ENCODE measurements around the gene EXOC4.

EXOC4 gene

DNA sequence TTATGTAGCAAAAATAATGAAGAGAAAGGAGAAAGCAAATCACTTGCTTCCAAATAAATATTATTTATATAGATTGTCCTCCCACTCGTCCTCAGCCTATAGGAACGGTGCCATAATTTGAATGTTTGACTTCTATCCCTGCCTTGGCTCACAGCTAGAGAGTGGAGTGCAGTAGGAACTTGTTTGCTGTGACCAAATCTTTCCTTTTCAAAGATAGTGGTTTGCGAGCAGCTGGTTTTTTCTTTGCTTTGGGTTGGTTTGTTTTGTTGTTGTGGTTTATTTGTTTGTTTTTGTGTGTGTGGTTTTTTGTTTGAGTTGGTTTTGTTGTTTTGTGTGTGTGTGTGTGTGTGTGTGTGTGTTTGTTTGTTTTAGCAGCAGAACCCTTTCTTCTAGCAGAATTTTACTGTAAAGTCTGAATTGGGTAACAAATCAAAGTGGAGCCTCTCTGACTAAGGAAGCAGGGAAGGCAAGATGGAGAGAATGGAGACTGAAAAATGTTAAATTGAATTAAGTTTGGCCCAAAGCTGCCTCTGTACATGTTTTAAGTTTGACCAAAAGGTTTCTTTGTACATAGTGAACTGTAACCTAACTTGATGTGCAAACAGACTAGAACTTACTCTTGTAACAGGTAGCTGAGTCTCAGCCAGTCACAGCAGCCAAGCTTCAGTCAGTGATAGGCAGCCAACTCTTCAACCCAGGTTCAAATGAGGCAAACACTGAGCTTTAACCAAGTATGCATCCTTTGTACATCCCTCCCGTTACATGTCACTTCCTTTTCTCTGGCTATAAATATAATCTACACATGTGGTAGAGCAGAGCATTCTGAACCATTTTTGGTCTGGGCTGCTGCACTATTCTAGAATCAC is 724.8 kb downstream of the EXOC4 start:
- peak overlapping the region; percentile 46 to 80 (median 70) for H3K27ac Mint-ChIP-seq

GRCh38 chr7:133978502-133979295 is 725.8 kb downstream of the EXOC4 start:
- H3K4me1 Mint-ChIP-seq, result peaks cover 28% of the 10 kb centered on the region
- TF ChIP-seq, protein P1, sequence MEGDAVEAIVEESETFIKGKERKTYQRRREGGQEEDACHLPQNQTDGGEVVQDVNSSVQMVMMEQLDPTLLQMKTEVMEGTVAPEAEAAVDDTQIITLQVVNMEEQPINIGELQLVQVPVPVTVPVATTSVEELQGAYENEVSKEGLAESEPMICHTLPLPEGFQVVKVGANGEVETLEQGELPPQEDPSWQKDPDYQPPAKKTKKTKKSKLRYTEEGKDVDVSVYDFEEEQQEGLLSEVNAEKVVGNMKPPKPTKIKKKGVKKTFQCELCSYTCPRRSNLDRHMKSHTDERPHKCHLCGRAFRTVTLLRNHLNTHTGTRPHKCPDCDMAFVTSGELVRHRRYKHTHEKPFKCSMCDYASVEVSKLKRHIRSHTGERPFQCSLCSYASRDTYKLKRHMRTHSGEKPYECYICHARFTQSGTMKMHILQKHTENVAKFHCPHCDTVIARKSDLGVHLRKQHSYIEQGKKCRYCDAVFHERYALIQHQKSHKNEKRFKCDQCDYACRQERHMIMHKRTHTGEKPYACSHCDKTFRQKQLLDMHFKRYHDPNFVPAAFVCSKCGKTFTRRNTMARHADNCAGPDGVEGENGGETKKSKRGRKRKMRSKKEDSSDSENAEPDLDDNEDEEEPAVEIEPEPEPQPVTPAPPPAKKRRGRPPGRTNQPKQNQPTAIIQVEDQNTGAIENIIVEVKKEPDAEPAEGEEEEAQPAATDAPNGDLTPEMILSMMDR (IDR thresholded peaks at IDR 0.05; ENCODE audit: unreplicated experiment in 3 of 3), result no peak
- peaks cover 8% of the 10 kb centered on the region for H3K36me3 Mint-ChIP-seq (ENCODE audit: low read depth)
- no peaks in the 10 kb centered on the region for H3K9me3 Mint-ChIP-seq
- H3K4me3 Mint-ChIP-seq, result no peak overlapping the region
- H3K27me3 Mint-ChIP-seq (ENCODE audit: low read depth), result no peaks in the 10 kb centered on the region
- peak overlapping the region in 2 of 3 experiments; percentile 9 to 55 for H3K27ac Mint-ChIP-seq

More for the DNA sequence above, 724.8 kb downstream of the EXOC4 start:
- Mint-ChIP-seq H3K27me3 (ENCODE audit: low read depth) (no peaks in the 10 kb centered on the region), H3K9me3 (no peaks in the 10 kb centered on the region), H3K36me3 (ENCODE audit: low read depth) (peaks cover 8% of the 10 kb centered on the region), H3K4me3 (peak overlapping the region in 1 of 3 experiments; percentile 32), H3K4me1 (peaks cover 28% of the 10 kb centered on the region)
- TF ChIP-seq, protein P1 (IDR thresholded peaks at IDR 0.05; ENCODE audit: unreplicated experiment in 3 of 3), result no peak

- H3K27me3 Mint-ChIP-seq (ENCODE audit: low read depth), result no peaks in the 10 kb centered on the region
- TF ChIP-seq, protein P1 (IDR thresholded peaks at IDR 0.05; ENCODE audit: unreplicated experiment in 3 of 3), result no peak
- H3K4me3 Mint-ChIP-seq, result no peak overlapping the region
- H3K36me3 Mint-ChIP-seq (ENCODE audit: low read depth), result peaks cover 8% of the 10 kb centered on the region
- H3K4me1 Mint-ChIP-seq, result peaks cover 33% of the 10 kb centered on the region
- no peaks in the 10 kb centered on the region for H3K9me3 Mint-ChIP-seq
- no peak overlapping the region for H3K27ac Mint-ChIP-seq
Measured at GRCh38 chr7:133980804-133981203, 727.9 kb downstream of the EXOC4 start.

DNA sequence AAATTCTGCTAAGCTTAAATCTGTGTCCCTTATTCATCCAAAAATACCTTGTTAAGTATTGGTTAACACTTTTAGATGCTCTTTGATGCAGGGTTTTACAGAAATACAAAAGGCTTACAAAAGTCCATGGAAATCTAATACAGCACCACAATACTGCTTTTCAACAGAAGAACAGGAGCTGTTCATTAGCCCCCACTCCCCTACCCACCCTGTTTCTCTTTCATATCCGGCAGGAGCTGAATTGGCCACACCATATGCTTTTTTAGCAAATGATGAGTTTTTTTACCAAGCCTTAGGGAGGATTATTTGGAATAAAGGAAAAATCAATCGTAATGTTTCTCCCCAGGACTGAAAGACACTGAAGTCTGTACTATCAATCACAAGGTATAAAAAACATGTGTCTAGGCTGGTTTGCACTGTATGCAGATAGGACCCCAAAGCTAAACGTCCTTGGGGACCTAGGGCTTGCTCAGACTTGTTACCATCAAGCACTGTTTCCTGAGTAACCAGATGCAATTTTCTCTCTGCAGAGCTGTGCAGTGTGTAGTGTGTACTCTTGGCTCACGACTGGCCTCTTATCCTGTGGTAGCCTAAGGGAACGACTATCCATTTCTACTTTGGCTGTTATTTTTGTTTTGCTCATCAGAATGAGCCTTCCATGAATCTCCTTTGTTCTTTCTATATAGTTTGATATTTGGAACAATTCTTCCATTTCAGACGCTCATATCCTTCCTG is 731.0 kb downstream of the EXOC4 start:
- TF ChIP-seq, protein P1 (IDR thresholded peaks at IDR 0.05; ENCODE audit: unreplicated experiment in 3 of 3), result no peak
- Mint-ChIP-seq H3K4me1 (peaks cover 12% of the 10 kb centered on the region), H3K27ac (no peak overlapping the region), H3K27me3 (ENCODE audit: low read depth) (no peaks in the 10 kb centered on the region), H3K9me3 (no peaks in the 10 kb centered on the region), H3K36me3 (ENCODE audit: low read depth) (peaks cover 8% of the 10 kb centered on the region), H3K4me3 (no peak overlapping the region)

DNA sequence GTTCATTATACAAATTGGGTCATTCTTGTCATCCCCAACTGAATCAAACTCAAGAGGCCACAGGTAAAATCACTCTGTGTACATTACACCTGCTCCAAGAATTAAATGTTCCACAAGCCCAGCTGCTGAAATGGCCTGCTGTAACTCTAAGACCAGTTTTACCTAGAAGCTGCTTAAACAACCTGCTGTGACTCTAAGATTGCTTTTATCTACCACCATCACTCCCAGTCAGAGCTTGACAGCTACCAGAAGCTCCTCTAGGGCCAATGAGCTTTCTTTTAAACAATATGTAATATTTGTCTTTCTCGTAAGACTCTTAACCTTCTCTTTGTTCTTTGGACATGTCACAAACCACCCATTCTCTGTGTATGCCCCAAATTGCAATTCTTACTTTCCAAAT is 732.4 kb downstream of the EXOC4 start:
- H3K27ac Mint-ChIP-seq, result no peak overlapping the region
- TF ChIP-seq, protein P1 (IDR thresholded peaks at IDR 0.05; ENCODE audit: unreplicated experiment in 3 of 3), result no peak
- peaks cover 5% of the 10 kb centered on the region for H3K9me3 Mint-ChIP-seq
- peaks cover 9% of the 10 kb centered on the region for H3K36me3 Mint-ChIP-seq (ENCODE audit: low read depth)
- H3K4me3 Mint-ChIP-seq, result no peak overlapping the region
- H3K4me1 Mint-ChIP-seq, result peaks cover 6% of the 10 kb centered on the region
- no peaks in the 10 kb centered on the region for H3K27me3 Mint-ChIP-seq (ENCODE audit: low read depth)

Measured in nephron (organoid).